ENCODE measurements around the gene MNAT1. TPM values are rescaled to one million over a fixed set of nuclear protein-coding genes. Genes with fewer than 3 reads are reported as not detected.
A peak's percentile ranks its signal among the peaks of the same experiment; 100 is the strongest.

Gene MNAT1
- polyA plus RNA-seq, 1 donor from 2014 or later, result 104 TPM

DNA sequence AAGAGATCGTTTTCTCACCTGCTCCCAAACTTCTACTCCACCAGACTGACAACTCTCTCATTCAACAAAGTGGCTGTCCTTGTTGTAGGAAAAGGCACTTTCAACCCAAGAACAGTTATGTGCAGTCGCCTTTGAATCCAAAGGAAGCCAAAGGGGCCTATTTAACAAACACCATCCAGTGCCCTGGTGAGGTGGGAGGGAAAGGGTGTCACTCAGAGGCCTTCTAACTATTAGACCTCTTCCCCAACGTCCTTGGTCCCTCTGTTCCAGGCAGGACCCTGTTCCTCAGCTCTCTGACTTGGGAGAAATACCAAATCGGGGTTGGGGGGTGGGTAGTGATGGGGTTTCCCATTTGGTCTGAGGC, 13.6 kb upstream of the MNAT1 start (continued):
- TF ChIP-seq REST (IDR thresholded peaks at IDR 0.05; ENCODE audit: borderline replicate concordance) (no peak), POLR2AphosphoS5 (IDR thresholded peaks at IDR 0.05) (no peak)

GRCh38 chr14:60721326-60722106, 13.0 kb upstream of the MNAT1 start:
- Histone ChIP-seq H3K27ac (ENCODE audit: low read length) (no peak overlapping the region), H3K9ac (ENCODE audit: low read length) (peak overlapping the region; percentile 66), H3K27me3 (ENCODE audit: insufficient read depth, low read depth, low read length) (peaks cover 46% of the 10 kb centered on the region), H3F3A (ENCODE audit: insufficient read depth, low read length, poor library complexity, severe bottlenecking) (no peaks in the 10 kb centered on the region), H3K4me3 (ENCODE audit: low read length) (peak overlapping the region; percentile 96), H4K20me1 (ENCODE audit: insufficient read depth) (no peaks in the 10 kb centered on the region), H2AFZ (ENCODE audit: low read depth, low read length) (no peak overlapping the region), H3K9me2 (ENCODE audit: insufficient read depth, low read length) (no peaks in the 10 kb centered on the region), H3K79me2 (replicated peaks; ENCODE audit: insufficient read depth, low read length) (no peaks in the 10 kb centered on the region), H3K36me3 (ENCODE audit: insufficient read depth, low read length) (no peaks in the 10 kb centered on the region), H3K4me2 (ENCODE audit: low read length) (peak overlapping the region; percentile 44), H3K9me3 (ENCODE audit: low read length) (no peaks in the 10 kb centered on the region)
- TF ChIP-seq CTCF (IDR thresholded peaks at IDR 0.05; ENCODE audit: poor library complexity, severe bottlenecking), result peak; percentile 61
- peak; percentile 12 for TF ChIP-seq POLR2AphosphoS5 (IDR thresholded peaks at IDR 0.05)
- no peak for TF ChIP-seq RAD21 (conservative IDR thresholded peaks at IDR 0.05)

DNA sequence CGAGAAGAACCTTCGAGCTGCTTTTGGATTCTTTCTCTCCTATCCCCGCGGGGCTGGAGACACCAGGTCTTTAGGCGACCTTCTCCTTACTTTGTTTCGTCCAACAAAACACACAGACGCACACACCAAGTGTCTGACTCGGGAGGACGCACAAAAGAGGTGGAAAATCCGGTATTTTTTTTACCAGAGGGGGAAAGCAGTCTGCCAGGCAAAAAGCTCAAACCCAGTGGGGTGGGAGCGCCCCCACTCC, 12.5 kb upstream of the MNAT1 start:
- Histone ChIP-seq H3K36me3 (ENCODE audit: insufficient read depth, low read length) (no peaks in the 10 kb centered on the region), H3K9me3 (ENCODE audit: low read length) (no peaks in the 10 kb centered on the region), H3K4me2 (ENCODE audit: low read length) (peak overlapping the region; percentile 44), H3K9ac (ENCODE audit: low read length) (peak overlapping the region; percentile 66), H3K79me2 (replicated peaks; ENCODE audit: insufficient read depth, low read length) (no peaks in the 10 kb centered on the region), H3F3A (ENCODE audit: insufficient read depth, low read length, poor library complexity, severe bottlenecking) (no peaks in the 10 kb centered on the region), H3K27me3 (ENCODE audit: insufficient read depth, low read depth, low read length) (peaks cover 46% of the 10 kb centered on the region), H2AFZ (ENCODE audit: low read depth, low read length) (peak overlapping the region; percentile 33), H3K27ac (ENCODE audit: low read length) (no peak overlapping the region), H3K9me2 (ENCODE audit: insufficient read depth, low read length) (no peaks in the 10 kb centered on the region), H4K20me1 (ENCODE audit: insufficient read depth) (no peaks in the 10 kb centered on the region), H3K4me3 (ENCODE audit: low read length) (peak overlapping the region; percentile 96)
- no peak for TF ChIP-seq EP300 (conservative IDR thresholded peaks at IDR 0.05; ENCODE audit: poor library complexity, severe bottlenecking)
- peak; percentile 5 for TF ChIP-seq MXI1 (conservative IDR thresholded peaks at IDR 0.05; ENCODE audit: poor library complexity, severe bottlenecking)
